Measurements from ENCODE around the gene JSRP1.

DNA sequence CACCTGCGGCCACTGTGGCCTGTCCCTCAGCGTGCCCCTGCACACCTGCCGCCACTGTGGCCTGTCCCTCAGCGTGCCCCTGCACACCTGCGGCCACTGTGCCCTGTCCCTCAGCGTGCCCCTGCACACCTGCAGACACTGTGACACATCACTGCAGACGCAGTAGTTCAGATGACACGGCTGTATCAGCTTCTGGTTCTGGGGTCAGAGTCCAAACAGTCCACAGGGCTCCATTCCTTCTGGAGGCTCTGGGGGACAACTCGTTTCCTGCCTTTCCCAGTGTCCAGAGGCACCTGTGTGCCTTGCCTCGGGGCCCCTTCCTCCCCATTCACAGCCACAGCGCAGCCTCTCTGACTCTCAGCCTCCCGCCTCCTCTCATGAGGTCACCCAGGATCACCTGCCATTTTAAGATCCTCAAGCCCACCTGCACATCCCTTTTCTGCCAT is 14.1 kb downstream of the JSRP1 start:
- TF ChIP-seq ZNF701 (tag by site-specific recombination; IDR thresholded peaks at IDR 0.05) (no peak), CTCF (tag by site-specific recombination; IDR thresholded peaks at IDR 0.05) (no peak), ZBTB21 (tag by site-specific recombination; IDR thresholded peaks at IDR 0.05) (no peak), ZNF302 (tag by site-specific recombination; IDR thresholded peaks at IDR 0.05; ENCODE audit: low read depth) (no peak), MYNN (tag by site-specific recombination; IDR thresholded peaks at IDR 0.05; ENCODE audit: borderline replicate concordance) (no peak), ZNF121 (tag by site-specific recombination; IDR thresholded peaks at IDR 0.05) (no peak), ZFP37 (tag by site-specific recombination; IDR thresholded peaks at IDR 0.05) (no peak), YY1 (tag by site-specific recombination; IDR thresholded peaks at IDR 0.05) (no peak), ZNF175 (tag by site-specific recombination; IDR thresholded peaks at IDR 0.05) (no peak)
- TF ChIP-seq, protein P1, sequence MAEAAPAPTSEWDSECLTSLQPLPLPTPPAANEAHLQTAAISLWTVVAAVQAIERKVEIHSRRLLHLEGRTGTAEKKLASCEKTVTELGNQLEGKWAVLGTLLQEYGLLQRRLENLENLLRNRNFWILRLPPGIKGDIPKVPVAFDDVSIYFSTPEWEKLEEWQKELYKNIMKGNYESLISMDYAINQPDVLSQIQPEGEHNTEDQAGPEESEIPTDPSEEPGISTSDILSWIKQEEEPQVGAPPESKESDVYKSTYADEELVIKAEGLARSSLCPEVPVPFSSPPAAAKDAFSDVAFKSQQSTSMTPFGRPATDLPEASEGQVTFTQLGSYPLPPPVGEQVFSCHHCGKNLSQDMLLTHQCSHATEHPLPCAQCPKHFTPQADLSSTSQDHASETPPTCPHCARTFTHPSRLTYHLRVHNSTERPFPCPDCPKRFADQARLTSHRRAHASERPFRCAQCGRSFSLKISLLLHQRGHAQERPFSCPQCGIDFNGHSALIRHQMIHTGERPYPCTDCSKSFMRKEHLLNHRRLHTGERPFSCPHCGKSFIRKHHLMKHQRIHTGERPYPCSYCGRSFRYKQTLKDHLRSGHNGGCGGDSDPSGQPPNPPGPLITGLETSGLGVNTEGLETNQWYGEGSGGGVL (tag by site-specific recombination; IDR thresholded peaks at IDR 0.05): no peak

All from HEK293 (cell line).